GM18907 (cell line): ENCODE measurements around the gene LTB4R2.
"Not testable (repeated sequence)": the region's sequence is repeated elsewhere in the genome, so short reads cannot be mapped to it uniquely, and the experiment has no call there.

Source experiments
- ATAC-seq: cut with Tn5 transposase; IDR thresholded peaks from one replicate; pipeline ENCODE4 v1.9.1; 2021; ENCODE audit warnings: mild to moderate bottlenecking, moderate library complexity; ENCODE audit not compliant: unreplicated experiment

Gene LTB4R2

DNA sequence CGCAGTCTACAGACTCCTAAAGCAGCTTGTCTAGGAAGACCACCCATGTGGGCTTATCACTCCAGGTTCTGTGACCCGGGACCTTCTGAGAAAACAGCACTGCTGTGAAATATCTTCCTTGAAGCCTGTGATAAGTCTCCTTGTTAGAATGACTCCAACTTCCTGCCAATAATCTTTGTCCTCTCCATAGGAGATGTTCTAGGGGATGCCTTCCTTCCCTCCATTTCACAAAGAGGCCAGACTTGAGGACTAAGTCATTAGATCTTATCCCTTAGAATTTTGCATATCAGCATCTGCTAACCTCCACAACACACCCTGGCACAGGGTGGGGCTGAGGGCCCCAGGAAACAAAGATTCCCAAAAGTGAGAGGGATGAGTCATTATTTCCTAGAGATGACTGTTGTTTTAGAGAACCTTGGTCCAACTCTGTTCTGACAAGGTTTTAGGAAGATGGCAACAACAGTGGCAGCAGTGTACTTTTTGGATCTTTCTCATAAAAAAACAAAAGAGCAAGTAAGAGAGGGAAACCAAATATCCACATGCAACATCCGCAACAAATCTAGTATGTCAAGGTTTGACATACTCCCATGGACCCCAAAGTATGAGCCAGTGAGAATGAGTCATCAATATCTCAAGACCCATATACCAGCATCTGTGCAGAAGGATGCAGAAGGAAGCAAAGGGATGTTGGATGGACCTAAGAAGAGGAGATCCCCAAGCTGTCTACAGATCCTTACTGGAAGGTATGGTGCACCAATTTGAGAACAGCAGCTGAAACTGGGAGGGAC lies 7.4 kb downstream of the LTB4R2 start:
- no peak for ATAC-seq

DNA sequence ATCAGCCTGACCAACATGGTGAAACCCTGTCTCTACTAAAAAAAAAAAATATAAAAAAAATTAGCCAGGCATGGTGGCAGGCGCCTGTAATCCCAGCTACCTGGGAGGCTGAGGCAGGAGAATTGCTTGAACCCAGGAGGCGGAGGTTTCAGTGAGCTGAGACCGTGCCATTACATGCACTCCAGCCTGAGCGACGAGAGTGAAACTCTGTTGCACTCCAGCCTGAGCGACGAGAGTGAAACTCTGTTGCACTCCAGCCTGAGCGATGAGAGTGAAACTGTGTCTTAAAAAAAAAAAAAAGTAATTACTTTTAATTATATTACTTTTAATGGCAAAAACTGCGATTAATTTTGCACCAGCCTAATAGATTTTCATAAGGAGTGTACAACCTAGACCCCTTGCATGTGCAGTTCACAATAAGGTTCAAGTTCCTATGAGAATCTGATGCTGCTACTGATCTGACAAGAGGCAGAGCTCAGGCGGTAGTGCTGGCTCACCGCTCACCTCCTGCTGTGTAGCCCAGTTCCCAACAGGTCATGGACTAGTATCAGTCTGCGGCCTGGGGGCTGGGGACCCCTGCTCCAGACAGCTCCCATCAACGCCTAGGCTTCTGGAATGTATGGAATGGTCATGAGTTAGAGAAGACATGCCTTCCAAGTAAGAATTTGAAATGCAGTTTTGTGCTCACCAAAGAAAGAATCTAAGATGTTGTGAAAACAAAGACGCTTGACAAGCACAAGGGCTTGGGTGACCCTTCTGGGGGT lies 11.5 kb downstream of the LTB4R2 start:
- ATAC-seq: no peak

DNA sequence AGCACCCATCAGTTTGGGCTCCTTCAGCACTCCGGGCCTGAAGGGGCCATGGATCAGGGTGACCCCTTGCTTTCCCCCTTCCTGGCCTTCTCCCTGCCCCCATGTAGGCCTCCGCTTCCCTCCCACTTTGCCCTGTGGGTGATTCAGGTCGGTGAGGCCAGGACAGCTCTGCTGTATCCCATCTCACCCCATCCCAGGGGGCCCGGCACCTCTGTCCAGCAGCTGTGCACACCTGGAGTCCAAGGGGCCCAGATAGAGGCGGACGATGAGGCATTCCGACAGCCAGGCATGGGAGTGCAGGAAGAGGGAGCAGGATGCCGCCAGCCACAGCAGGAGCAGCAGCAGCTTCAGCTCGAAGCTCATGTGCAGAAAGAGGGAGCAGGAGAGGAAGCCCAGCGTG lies 12.7 kb downstream of the LTB4R2 start:
- ATAC-seq: no peak

DNA sequence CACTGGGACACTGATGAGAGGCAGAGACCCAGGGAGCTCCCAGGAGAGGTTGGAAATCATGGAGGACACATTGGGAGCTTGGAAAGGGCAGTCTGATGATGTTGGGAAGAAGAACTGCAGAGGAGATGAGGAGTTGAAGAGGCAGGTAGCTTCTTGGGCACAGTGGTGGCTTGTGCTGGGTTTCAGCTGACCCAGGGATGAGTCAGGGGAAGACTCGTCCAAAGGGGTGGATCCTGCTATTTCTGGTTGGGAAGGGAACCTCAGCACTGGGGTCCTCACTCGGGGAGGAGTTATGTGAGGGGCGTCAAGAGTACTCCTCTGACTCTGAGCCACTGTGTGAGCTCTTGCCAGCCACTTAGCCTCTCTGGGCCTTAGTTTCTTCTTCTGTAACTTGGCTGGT lies 13.4 kb downstream of the LTB4R2 start:
- ATAC-seq: no peak

DNA sequence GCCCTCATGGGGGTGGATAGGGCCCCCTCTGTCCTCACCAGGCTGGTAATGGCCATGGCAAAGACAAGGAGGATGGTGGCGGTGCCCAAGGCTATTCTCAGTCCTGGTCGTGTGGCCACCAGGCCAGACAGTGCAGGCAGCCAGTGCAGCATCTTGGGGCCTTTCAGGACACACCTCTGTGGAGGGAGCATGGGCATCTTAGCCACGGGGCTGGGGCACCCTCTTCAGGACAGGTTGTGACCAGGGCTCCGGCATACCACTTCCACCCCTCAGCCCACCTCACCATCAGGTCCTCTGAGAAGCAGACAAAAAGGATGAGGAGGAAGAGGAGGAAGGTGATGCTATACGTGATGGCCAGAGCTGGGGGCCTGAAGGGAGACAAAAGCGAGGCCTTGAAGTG lies 14.1 kb downstream of the LTB4R2 start:
- no peak for ATAC-seq

DNA sequence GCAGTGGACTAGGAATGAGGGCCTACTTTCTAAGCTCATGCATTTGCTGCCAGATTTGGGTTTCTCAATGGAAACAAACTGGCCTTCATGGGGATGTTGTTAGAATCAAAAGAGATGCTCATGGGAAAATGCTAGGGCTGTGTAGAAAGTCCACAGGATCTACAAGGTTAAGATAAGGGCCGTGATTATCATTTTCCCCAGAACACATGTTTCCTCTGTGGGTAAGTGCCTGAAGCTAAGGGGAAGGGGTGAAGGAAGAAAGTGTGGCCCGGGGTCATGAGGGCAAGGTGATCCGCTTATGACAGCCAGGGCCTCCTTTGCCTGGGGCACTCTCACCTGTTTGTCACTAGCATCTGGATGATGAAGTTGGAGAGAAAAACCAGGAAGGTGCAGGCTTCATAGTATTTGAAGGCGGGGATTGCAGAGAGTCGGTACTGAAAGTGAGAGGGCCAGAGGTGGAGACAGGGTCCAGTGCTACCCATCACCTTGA lies 15.1 kb downstream of the LTB4R2 start:
- no peak for ATAC-seq

DNA sequence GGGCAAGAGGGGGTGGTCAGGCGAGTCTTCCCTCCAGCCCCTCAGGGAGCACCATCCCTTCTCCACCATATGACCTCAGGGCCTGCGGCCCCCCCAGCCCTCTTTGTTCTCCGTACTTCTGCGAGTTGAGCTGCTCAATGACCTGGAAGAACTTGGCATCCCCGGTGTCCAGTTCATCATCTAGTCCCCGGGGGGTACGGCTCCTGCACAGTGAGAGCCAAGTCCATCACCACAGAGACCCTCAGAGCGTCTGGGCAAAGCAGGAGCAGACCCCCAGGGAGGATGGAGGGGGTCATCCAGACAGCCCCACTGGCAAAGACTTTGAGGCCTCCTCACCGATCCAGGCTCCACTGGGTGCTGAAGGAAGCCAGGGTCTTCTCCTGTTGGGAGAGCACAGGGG lies 16.0 kb downstream of the LTB4R2 start:
- no peak for ATAC-seq

DNA sequence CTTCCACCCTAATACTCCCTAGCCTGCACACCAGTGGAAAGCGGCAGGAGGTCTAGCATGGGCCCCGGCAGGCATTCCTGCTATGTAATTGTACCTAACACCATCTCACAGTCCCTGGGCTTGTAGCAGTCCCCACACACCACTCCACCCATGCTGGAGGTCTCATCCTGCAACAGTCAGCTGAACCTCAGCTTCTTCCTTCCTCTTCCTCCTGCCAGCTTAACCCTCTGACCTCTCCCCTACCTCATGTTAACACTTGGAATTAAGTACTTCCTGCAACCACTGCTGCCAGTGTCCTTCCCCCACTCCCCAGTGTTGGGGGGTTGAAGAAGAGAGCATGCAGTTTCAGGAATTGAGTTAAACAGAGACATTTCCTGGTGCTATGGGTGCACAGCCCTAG lies 17.4 kb downstream of the LTB4R2 start:
- ATAC-seq: no peak

DNA sequence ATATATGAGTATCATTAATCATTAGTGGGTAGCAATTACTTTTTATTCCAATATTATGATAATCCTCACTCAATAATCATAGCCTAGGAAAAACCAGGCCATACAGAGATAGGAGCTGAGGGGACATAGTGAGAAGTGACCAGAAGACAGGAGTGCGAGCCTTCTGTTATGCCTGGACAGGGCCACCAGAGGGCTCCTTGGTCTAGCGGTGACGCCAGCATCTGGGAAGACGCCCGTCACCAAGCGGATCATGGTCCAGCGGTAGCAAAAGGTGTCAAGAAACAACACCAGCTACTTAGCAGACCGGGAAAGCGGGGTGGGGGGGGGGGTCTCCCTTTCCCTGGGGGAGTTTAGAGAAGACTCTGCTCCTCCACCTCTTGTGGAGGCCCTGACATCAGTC lies 18.0 kb downstream of the LTB4R2 start:
- not testable (repeated sequence) for ATAC-seq

DNA sequence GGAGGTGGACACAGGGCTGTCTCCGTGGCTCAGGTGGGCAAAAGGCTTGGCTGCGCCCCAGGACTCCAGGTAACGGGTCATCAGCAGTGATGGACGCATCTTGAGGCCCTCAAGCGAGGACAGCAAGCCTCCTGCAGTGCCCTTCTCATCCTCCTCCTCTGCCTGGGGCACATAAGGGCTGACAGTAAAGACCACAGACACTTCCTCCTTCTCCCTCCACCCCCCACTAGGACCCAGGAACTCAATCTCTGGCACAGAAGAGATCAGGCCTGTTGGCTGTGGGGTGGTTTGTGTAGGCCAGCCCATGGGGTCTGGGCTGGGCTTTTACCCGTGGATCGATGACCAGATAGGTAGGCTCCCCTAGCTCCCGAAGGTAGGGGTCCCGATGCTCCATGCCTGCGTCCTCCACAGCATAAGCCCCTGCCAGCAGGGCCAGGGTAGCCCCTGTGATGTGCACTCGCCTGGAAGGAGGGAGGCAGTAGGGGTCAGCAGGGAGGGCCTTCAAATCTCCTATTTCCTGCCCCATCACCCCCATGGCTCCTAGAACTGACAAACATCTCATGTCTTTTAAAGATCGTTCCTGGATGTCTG lies 19.2 kb downstream of the LTB4R2 start:
- no peak for ATAC-seq

DNA sequence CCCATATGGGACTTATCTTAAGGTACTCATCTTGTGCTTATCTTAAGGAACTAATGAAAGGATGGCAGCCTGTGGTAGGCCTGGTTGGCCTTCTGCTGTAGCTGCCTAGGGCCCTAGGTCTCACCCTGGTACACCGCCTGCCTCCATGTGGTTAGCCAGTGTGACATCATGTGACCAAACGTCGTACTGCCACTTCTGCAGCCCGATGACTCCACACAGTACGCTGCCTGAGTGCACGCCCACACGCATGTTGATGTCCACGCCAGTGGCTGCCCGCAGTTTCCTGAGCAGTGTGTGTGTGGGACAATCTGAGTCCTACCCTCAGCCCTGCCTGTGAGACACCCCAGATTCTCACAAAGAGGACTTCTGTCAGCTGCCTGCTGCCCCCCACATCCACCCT lies 19.8 kb downstream of the LTB4R2 start:
- ATAC-seq: no peak

DNA sequence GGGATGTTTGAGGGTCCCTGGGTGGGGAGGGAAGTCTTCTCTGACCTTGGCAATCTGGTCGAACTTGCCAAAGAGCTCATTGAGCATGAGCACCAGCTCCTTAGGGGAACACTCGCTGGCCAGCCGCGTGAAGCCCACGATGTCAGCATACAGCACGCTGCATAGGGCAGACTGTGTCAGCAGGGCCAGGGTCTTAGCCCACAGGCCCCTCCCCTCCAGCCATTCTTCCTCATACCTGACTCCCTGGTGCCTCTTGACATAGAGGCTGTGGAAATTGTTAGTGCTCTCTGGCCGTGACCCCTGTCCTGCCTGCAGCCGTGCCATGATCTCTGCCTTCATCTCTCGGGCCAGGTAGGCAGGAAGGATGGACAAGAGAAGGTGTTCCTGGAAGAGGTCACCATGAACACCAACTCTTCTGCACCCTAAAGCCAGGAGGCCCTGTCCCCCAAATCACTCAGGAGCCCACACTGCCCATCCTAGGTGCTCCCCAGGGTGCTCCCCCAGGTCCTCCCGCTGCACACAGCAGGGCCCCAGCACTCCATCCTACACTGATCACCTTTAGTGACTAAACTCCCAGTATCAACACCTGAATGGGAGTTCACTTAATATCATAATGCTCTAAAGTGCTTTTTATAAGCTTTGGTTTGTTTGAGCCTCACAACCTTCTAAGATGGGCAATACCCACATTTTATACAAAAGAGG lies 21.2 kb downstream of the LTB4R2 start:
- ATAC-seq: no peak

DNA sequence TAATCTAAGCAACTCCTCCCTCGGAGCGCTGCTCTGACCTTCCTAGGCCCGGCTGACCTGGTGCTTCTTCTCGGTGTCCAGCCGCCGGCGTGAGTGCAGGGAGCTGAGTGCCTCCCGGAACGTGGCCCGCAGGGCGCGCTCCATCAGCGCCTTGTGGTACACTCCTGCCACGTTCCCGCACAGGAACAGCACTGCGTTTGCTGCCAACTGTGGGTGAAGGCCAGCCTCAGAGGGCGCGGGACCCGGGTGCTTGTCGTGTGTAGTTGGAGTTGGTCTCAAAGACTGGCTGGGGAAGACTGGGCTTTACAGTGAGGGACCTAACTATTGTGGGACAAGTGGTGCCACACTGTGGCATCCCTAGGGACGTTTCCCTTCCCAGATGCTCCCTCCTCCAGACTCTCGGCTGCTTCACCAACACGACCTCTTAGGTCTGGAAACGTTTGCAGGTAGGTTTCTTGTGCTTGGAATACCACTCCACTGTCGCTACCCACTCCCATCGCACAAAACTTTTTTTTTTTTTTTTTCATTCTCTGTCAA lies 21.9 kb downstream of the LTB4R2 start:
- ATAC-seq: no peak

DNA sequence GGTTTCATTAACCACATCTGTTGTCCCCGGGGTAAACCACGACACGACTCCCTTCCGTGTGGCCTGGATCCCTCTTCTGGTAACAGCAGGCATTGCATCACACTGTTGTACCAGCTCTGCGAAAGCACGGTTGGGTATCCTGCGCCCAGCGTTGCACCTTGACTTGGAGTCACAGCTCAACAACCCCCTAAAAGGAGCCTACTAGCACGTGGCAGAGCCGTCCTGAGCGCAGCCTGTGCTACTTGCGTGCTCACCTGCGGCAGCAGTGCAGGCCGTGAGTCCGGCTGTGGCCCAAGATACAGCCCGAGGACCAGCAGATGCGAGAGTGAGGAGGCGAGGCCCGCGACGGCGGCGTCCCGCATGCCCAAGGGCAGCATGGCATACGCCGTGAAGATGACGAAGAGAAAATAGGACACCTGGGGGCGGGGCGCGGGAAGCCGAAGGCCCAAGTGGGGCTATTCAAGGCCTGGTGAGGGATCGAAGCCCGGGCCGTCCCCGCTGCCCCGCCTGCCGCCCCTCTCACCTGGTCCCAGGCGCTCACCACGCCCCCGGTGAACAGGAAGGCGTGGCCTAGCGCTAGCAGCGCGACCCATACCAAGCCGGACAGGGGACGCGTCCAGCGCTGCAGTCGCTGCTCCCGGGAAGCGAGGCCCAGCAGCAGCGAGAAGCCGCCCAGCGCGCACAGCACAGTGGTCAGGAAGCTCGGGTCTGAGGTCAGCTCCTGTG lies 22.5 kb downstream of the LTB4R2 start:
- ATAC-seq: peak; percentile 85

DNA sequence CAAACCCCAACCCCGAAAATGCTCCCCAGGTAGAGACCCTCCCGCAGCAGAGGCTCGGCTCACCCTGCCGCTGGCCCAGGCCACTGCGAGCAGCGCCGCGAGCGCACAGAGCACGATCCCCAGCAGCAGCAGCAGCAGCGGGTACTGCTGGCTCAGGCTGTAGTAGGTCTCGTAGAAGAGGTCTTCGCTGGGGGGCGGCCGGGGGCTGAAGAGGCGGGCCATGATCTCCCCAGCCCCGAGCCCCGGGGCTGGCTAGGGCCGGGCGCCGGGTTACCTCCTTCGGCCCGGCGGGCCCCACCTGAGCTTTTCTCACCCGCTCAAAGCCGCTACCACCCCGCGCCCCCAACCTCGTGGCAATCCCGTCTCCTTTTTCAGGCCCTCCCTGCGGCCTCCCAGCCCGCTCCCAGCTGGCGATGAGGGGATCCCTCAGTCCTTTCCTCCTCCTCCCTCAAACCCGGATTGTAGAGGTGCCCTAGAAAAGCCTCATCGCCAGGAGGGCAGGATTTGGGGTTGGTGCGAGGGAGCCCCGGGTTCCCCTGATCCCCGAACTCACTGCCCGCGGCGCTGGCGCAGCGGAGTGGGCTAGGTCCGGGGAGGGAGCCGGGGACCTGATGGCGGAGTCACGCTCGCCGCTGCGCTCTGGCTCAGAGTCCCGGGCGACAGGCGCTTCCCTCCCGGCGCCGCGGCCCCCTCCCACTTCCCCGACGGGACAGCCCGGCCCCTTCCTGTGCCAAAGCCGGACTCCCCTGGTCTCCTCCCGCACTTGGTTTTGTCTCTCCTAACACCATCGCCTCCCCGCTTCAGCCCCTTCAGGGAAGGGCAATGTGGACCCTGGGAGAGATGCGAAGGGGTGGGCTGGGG lies 24.7 kb downstream of the LTB4R2 start, which contains the start of gene ADCY4:
TSS of gene ADCY4 (minus strand) at position 641 of the 861 bp plus-strand sequence. CDS start at position 222, 419 bp downstream.
- ATAC-seq: no peak

DNA sequence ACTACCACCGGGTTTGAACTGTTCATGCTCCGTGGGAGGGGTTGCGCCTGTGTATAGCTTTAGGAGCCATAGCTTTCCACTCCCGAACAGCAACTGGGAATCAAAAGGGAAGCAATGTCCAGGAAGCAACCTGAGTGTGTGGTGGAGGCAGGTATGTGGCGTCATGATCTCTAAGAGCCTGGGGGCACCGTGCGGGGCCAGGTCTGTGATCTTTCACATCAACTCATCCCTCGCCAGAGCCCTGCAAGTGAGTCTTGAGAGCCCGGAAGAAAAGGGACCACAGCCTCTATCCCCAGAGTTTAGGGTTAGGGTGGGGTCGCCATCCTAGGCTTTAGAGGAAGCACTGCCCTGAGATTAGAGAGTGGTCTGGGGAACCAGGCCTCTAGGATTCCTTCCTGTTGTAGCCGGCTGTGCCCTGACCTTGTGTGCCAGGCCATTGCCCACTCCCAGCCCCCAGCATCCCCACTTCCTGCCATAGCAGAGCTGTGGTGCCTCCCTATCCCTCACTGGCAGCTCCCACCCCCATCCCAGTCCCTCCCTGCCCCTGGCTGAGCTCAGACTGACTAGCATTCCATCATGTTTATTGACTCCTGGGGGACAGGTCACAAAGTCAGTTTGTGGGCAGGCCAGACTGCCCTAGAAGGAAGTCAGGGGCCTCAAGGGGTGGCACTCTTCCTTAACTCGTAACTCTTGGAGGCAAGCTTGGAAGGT lies 25.7 kb downstream of the LTB4R2 start:
- ATAC-seq: no peak

DNA sequence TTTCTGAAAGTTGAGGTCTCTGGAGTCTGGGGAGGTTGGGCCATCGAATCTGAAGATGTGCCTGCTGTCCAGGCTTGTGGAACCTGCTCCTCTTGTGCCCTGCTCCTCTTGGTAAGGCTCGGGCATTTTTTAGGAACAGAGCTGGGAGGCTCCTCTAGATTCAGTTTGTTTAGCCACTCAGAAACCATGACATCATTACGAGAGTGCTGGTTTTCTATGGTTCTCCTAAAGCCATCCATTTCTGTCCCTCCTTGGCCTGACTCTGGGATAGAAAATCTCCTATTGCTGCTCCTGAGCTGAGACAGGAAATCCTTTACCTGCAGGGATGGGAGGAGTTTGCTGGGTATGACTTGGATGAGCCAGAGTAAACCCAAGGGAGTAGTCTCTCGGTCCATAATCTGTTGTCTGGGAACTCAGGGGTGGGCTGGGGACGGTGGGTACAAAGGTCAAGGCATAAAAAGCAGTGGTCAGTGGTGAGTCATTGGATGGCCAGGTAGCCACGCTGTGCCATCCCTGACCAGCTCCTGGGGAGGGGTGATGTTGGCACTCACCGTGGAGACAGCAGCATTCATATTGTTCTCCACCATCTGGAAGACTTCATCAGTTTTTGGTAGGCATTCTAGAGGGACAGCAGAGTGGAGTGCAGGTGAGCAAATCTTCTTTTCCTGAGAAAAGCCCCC lies 27.3 kb downstream of the LTB4R2 start:
- ATAC-seq: no peak

DNA sequence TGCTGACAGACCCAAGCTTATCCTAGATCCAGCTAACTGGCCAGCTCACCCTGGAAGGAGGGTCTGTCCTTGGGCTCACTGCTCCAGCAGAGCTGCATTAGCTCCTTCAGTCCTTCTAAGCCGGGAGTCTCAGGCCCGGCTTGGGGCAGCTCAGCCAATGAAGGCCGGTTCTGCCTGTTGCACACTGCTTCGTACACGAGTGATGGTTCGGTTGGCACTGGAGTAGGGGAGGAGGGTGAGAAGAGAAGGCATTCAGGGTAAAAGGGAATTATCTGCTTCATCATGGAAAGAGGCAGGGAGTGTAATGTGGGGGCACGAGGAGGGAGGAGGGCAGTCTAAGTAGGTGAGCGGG lies 27.9 kb downstream of the LTB4R2 start:
- ATAC-seq: no peak
